GM12873 (cell line): Measurements from ENCODE around the gene KRT8.

Experiments used
- TF ChIP-seq, protein P1 (sequence below): IDR thresholded peaks from 2 replicates; pipeline ENCODE4 v1.5.1; 2012; ENCODE audit warnings: low read depth, mild to moderate bottlenecking, moderate library complexity, low read length, control low read depth; ENCODE audit not compliant: insufficient read depth; ENCODE audit errors: missing control alignments

Gene KRT8

DNA sequence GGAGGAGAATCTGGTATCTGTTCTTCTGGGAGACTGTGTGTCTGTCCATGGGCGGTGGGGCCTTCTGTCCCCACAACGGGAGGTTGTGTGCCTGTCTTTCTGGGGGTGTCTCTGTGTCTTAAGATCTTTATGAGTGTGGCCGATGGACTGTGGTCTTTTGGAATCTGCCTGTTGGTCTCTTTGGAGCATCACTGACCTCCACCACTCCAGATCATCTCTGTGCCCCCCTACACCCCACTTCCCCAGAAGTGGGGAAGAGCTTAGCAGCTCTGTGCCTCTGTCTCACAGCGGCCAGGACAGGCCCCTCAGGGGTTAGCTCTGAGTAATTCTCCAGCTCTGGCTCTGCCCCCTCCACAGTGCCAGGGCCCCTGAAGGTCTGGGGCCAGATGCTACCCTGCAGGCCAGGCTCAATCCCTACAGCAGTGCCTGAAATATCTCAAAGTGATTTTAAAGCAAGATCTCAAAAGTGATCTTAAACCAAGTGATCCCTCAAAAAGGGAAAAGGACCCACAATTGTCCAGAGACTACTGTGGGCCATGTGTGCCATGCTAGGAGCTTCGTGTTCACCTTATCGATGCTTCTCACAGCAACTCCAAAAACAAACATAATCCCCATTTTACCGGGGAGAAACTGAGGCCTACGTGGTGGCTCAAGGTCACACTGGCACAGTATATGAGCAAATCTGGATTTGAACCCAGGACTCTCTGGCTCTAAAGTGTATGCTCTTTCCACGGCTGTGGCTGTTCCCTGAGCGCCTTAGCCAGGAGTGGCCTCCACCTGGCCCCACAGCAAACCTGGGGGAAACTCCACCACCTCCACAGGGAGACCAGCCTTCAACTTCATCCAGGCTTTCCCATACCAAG, 30.1 kb downstream of the KRT8 start:
- TF ChIP-seq, protein P1, sequence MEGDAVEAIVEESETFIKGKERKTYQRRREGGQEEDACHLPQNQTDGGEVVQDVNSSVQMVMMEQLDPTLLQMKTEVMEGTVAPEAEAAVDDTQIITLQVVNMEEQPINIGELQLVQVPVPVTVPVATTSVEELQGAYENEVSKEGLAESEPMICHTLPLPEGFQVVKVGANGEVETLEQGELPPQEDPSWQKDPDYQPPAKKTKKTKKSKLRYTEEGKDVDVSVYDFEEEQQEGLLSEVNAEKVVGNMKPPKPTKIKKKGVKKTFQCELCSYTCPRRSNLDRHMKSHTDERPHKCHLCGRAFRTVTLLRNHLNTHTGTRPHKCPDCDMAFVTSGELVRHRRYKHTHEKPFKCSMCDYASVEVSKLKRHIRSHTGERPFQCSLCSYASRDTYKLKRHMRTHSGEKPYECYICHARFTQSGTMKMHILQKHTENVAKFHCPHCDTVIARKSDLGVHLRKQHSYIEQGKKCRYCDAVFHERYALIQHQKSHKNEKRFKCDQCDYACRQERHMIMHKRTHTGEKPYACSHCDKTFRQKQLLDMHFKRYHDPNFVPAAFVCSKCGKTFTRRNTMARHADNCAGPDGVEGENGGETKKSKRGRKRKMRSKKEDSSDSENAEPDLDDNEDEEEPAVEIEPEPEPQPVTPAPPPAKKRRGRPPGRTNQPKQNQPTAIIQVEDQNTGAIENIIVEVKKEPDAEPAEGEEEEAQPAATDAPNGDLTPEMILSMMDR, result no peak

DNA sequence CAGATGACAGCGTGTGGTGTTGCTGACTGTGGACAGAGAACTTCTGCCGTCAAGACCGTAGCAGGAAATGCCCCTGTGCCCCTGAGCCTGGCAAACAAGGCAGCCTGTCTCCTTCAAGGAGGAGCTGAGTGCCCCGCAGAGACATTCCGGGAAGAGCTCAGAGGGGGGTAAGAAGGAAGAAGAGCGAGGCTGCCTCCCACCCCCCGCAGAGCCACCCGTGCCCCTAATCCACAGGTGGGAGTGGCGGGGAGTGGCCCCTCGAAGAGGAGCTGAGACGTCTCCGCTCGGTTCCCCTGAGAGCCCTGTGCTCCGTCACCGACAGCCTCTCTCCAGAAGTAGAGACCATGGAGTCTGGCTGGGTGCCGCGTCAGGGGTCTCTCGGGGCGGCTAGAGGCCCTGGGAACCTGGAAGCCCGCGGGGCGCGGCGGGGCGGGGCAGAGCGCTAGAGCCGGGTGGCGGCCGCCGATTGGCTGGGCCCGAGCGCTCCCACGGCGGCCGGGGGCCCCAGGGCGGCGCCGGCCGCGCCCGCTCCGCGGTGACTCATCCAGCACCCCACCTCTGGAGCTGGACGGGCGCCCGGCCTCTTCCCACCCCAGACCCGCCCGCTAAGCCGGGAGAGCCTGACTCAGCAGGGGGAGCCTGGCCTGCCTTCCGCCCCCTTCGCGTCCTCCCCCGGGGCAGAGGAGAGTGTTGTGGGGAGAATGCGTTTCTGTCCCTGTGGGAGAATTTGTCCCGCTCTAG, 30.9 kb downstream of the KRT8 start:
- TF ChIP-seq, protein P1, result no peak

DNA sequence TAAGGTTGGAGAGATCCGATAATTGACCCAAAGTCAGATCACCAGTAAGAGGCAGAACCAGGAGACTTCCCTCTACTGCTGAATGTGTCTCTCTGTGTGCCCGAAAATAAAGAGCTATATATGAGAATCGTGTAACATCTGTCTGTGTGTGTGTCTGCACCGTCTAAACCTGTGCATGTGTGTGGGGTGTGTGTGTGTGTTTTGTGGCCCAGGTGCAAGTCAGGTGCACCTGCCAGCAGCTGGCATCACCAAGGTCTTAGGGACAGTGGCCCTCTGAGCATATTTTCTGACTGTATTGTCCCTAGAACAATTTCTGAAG, 31.4 kb downstream of the KRT8 start:
- TF ChIP-seq, protein P1, result no peak

DNA sequence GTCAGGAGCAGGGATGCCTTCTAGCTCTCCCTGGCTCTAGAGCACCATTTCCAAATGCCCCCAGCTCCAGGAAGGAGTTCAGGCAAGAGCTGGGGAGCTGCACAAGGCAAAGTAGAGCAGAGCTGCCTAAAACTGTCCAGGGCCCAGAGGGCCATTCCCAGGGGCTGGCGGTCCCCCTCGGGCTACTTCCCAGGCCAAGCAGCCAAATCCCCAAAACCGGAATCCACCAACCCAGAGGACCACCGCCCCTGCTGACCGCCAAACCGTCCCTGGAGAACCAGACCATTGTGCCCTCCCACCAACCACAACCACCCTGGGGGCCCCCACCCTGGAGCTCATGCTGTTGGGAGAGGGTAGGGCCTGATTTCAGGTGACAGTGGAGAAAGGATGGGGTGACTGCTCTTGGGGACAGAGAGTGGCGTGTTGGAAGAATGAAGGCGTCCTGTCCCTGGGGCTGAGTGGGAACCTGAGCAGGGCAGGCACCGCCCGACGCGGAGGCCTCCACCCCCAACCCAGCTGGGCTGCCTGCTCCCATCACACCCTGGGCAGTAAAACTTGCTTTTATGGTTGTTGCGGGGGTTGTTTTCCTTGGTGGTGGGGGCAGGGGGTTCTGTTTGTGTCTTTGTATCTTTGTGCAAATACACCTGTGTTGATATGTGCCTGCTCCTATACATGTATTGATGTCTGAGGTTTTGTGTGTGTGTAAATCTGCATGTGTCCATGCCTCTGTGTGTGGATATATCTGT, 32.1 kb downstream of the KRT8 start:
- TF ChIP-seq, protein P1, result no peak

DNA sequence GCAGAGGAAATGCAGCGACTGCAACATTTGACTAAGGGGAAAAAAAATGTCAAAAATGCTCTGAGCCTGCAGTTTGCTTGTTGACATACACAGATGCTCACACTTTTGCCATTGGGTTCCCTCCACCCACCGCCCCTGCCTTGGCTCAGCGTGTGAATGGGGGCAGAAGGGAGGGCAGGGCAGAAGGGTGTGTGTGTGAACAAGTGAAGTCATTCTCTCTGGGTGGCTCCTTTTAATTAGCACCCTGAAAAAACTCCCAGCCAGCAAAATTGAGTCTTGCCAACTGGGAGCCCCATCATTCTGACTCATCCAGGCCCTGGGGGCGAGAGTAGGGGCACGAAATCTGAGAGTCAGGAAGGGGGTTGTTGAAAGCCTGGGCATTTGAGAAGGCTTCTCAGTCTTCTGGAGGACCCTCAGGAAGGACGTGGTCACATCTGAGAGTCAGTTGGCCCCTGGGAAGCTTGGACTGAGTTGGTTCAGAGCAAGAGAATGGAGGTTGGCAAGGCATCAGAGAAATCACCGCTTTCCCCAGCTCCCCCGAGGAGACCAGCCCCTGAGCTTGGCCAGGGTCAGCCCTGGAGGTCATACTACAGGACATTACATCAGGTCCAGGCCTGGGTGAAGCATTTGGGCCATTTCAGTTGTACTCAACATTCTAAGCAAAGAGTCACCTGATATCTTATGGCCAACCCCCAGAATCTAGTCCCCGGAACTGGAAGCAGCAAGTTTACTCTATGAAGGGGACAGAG, 33.4 kb downstream of the KRT8 start:
- TF ChIP-seq, protein P1, result no peak

DNA sequence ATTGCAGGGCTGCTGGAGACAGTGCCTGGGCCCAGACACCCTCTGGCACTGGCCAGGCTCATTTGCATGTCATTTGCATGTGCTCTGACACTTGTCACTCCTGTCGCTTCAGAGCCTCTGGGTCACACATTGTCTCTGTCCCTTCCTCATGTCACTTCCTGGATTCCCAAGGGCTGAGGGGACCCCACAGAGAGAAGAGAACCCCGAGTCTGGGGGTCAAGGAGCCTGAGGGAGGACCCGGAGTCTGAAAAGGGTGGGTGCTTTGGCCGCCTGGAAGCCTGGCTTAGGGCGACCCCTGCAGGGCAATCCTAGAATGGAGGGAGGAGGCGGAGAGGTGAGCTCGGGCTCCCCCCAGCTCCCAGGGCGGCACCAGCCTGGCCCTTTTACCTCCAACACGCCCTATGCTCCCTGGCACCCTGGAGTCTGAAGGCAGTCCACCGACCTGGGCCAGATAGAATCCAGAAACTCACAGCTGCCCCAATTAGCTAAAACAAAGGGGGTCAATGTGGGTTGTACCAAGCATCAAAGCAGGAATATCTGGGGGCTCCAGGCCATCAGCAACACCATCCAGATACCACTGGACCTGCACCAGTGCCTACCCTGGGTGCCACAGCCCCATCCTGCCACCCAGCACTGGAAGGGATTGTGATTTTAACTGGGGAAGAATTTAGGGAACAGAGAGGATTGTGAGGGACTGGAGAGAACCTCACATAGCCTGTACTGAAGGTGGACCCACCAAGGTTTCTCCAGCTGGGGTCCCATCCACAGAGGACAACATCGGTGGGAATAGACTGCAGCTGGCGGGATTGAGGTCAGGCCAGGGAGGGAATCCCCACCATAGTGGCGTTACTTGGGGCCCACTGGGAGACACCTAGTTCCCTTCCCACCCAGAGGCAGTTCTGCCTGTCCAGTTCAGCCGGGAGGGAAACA, 34.2 kb downstream of the KRT8 start:
- TF ChIP-seq, protein P1, result peak; percentile 91
